NK-92 treated with Interleukin-12 subunit alpha and Interleukin-12 subunit beta, amount 100 ng/mL, for 24 hours (cell line): ENCODE results near the gene SMYD3.

Experiments
- DNase-seq: peaks from one replicate; lab custom pipeline; 2025; lab: John Stamatoyannopoulos, UW

SMYD3 gene

GRCh38 chr1:246176126-246177024, 330.7 kb downstream of the SMYD3 start:
- DNase-seq, result no peak

DNA sequence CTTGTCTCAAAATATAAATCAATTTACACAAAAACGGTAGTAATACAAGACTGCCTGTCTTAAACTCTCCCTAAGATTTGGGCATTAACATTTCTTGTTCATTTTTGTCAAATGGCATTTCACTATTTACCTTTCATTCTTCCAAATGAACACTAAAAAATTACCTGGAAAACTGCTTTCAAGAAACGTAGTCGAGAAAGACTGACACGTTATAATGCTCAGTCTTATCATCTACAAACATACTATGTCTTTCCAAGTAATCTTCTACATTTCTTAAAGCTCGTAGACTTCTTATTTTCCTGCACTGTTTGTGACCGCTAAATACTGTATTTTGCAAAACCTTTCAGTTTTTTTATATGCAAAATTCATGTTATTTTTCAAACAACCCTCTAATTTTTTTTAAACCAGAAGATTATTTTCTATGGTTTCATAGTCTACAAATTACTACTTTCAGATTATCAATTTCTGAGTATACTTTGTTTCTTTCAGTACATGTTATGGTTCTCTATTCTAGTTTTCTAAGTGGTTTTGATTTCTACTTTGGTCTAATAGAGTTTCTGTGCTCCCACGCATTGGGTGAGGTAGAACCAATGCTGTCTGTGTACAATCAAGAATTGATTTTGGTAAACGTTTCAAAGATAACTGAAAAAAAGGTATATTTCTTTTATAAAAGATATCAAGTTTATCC, 336.4 kb downstream of the SMYD3 start:
- no peak for DNase-seq

DNA sequence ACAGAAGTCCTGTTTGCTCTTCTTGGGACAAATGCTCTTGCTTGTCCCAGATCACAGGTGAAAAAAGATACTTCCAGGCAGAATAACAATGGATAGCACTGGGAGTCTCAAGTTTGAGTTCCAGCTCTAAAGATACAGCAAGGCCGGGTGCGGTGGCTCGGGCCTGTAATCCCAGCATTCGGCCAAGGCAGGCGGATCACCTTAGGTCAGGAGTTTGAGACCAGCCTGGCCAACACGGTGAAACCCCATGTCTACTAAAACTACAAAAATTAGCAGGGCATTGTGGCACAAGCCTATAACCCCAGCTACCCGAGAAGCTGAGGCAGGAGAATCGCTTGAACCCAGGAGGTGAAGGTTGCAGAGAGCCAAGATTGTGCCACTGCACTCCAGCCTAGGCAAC, 337.6 kb downstream of the SMYD3 start:
- no peak for DNase-seq

GRCh38 chr1:246169019-246169418, 338.1 kb downstream of the SMYD3 start:
- no peak for DNase-seq

DNA sequence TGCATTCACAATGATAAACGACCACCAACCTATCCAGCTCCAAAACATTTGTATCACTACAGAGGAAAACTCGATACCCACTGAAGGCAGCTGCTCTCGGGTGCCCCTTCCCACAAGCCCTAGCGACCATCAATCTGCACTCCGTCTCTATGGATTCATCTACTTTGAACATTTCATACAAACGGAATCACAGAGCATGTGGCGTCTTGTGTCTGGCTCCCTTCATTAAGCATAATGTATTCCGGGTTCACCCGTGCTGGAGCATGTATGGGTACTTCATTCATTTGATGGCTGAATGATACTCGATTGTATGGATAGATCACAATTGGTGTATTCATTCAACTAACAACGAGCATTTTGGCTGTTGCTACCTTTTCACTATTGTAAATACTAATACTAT, 340.2 kb downstream of the SMYD3 start:
- no peak for DNase-seq

DNA sequence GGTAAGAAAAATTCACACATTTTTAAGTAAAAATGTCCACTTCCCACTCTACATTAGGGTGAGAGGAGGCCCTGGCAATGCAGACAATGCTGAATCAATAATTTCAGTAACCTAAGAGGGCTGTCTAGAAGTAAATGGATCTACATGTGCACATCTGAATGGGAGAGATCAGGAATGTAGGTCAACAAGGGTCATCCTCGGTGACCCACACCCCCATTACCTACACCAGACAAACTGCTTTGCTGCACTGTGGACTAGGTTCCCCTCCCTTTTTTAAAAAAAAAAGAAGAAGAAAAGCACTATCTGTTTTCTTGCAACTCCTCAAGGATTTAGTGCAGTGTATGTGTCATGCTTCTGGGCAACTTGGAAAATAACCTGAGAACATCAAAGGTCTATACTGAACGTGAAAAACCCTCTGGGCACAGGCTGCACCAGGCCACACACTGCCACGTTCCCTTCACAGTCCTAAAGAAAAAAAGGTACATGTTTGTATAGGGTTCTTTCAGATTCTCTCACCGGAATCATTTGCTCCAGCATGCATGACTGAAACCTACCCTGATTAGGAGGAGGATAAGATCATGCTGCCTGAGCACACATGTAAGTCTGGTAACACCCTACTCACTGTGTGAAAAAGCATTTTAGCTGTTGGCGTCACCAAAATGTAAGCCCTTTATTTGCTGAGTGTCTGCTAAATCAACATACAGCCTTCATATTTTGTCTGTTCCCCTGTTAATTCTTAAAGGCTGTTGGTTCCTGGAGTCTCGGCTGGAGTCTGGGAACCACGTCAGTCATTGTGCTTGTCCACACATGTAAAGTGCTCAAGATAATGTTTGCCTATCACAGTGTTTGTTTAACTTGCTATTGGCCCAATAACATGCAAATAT, 341.0 kb downstream of the SMYD3 start:
- DNase-seq, result no peak

DNA sequence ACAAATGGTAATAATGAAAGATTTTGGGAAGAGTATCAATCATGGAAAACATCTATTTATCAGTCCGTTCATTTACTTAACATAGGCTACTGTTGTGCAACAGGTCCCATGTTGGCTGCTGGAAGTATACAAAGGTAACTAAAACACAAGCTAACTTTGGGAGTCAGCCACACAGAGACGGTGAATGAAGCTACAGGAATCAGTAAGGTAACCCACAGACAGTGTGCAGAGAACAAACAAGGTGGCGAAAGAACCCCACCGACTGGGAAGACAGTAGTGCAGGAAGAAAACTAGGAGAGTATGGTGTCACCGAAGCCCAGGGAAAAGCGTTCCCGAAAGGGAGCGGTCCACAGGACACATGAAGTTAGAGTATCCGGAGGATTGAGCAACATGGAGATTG, 342.3 kb downstream of the SMYD3 start:
- DNase-seq, result no peak

DNA sequence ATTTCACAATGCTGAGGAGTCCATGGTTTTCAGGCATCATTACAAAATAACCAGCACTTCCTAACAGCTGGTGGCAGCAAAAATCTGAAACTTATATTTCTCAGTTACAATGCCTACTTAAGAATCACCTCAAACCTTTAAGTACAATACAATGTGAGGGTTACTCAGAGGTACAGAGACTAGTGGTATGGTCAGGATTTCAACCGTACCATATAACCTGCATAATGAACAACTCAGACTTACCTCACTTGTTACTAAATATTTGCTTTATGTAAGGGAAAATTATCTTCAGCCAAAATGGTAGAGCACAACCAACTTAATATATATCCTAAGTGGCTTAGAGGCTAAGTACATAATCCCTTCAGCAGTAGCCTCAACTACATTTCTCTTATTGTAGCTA, 344.5 kb downstream of the SMYD3 start:
- no peak for DNase-seq

GRCh38 chr1:246161626-246162025, 345.5 kb downstream of the SMYD3 start:
- DNase-seq, result no peak

GRCh38 chr1:246160905-246161304, 346.2 kb downstream of the SMYD3 start:
- no peak for DNase-seq

DNA sequence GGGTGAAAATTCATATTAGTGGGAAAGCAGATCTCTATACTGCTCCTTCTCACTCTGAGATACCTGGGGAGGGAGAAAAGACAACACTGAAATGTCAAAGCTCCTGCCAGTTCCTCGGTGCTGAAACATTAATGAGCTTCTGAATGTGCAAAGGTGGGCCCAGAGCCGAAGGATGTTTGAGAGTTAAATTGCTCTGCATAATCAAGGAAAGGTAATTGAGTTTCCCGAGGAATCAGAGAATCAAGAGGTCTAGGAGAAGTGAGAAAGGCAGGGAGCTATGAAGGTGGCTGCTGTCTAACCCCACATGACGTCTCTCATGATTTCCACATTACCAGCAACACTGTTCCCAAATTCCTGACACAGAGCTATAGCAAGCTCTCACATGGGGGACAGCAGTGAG, 346.7 kb downstream of the SMYD3 start:
- no peak for DNase-seq

GRCh38 chr1:246159279-246160227, 347.5 kb downstream of the SMYD3 start:
- DNase-seq, result no peak

DNA sequence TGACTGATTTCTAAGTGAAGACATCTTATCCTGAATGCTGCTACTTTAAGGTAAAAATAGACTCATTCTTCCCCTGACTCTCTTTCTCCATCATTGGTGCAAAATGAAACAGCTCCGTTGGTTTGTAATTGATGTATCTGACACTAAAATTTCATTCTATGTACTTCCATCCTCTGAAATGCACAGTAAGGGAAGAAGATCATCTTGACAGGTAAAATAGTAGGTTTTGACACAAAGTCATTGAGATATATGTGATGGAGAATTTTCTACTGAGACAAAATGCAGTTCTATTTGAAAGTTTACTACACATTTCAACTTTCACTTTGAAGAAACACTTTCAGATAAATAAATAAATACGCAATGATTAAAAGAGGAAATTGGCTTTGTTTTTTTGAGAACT, 348.9 kb downstream of the SMYD3 start:
- DNase-seq, result no peak

DNA sequence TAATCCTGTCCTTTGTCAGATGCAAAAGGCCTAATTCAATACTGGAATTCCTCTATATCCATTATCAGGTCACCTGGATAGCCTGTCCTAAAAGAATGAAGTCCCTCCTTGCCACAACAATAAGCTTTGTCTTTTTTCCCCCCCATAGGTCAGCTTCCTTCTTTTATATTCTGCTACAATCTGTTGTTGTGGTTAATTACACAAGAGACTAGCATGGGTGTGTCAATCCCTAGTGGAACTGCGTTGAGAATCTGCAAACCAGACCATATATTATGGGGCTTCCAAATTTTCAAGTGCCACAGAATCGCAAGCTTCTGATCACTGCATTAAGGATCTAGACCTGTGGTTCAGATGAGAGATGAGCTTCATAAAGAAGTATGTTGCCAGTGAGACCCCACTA, 349.6 kb downstream of the SMYD3 start:
- no peak for DNase-seq

GRCh38 chr1:246156847-246157246, 350.2 kb downstream of the SMYD3 start:
- no peak for DNase-seq

DNA sequence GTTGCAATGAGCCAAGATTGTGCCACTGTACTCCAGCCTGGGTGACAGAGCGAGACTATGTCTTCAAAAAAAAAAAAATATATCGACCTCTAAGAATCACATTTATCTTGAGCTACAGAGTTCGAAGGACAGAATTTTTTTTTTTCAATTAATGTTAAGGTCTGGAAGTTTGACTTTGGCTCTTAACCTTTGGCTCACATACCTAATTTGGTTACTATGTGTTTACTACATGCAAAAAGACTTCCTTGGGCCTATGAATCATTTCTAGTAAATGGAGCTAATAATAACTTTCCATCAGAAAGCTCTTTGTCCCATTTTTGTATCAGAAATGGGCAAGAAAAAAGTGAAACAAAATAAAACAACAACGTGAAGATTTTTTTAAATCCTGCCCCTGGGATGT, 351.2 kb downstream of the SMYD3 start:
- DNase-seq, result no peak

GRCh38 chr1:246153796-246154212, 353.3 kb downstream of the SMYD3 start:
- no peak for DNase-seq

- DNase-seq, result no peak
Observed at GRCh38 chr1:246152986-246153431, 354.1 kb downstream of the SMYD3 start.

DNA sequence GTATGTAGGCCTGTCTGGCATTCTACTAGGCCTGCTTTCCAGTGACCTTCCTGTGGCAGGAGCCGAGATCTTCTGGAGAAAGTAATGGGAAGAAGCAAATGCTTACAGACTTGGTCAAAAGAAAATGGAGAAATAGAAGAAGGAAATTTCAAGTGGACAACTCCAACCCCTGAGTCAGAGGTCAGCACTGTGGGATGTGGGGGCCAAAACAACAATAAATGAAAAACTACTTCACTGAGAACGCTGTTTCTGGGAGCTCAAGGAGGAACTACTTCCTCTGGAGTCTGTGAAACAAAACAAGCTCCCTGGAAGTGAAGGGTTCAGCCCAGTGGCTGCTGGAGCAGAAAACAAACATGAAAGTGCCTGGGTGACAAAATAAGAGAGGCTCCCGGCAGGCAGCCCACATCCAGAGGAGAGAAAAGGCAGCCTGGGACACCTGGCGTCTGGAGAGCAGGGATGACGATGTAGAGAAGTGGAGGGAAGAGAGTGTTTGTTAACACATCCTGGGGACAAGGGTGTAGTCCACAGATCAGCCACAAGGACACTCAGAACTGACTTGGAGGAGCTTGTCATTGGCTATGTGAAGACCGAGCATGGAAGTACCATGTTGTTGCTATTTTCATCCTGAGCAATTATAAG, 355.2 kb downstream of the SMYD3 start:
- no peak for DNase-seq

DNA sequence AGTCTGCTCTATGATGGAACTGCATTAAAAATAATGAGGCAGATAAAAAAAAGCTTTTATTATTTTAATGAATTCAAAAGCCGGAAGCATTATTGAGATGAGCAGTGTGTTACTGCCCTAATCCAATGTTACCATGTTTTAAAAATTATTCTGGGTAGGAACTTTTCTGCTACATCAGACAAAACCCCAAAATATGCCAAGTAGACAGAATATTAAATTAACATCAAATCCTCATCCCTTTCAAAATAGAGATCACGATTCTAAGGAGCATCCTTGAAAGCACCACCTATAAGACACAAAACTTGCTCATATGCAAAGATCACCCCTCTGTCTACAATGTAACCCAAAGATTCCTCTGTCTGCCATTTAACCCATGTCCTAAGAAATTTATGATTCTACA, 357.5 kb downstream of the SMYD3 start:
- DNase-seq, result no peak
